GM19193 (cell line): Measurements from ENCODE around the gene PI3.

ENCODE experiments used
- POLR2A ChIP-seq: IDR thresholded peaks from 4 replicates; pipeline ENCODE4 v1.6.1; 2011; ENCODE audit not compliant: insufficient read depth, insufficient read length; ENCODE audit errors: extremely low read depth

PI3 gene

DNA sequence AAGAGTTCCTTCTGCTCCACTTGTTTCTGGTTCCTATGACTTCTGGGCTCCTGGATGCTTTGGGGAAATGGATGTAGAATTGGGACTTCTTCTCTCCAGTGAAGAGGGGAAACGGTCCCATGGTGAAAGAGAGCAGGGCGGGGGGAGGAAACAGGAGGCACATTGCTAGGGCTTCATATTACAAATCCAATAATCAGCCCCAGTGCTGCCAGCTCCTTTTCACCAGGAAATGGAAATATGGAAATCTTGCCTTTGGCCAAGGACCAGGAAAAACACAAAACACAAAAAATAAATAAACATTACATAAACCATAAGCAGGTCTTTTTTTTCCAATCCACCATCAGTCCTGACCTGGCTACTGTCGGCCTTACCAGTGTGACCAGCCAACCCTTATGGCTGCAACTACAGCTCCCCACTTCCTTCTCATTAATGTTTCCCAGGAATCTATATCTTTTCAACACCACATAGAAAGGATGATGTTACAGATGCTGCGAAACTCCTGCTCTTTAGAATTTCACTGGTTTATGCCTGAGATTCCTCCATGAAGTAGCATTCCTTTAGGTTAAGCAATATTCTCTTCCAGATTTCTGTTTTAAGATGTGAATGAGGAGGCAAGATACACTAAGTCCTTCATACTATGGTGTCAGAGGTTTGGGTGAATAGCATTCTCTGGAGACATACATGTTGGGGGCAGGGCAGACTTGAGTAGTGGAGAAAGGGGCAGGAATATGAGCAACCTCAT is 2.0 kb downstream of the PI3 start:
- TF ChIP-seq POLR2A, result no peak

DNA sequence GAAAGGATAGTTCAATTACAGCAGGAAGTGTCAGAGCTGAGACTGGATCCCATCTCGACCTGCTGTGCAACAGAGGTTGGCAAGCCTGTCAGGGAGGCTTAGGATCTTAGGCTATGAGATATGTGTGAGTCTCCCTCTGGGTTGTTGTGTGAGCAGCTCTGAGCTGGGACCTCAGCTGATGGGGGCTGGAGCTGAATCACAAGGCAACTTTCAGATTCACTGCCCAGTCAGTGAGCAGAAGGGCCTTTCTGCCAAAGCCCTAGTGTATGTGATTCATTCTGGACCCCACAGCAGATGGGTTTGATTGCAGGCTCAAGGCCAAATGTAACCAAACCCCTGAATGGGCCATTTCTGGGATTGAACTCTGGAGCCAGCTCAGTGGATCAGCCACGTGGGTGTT is 4.5 kb downstream of the PI3 start:
- TF ChIP-seq POLR2A, result no peak

DNA sequence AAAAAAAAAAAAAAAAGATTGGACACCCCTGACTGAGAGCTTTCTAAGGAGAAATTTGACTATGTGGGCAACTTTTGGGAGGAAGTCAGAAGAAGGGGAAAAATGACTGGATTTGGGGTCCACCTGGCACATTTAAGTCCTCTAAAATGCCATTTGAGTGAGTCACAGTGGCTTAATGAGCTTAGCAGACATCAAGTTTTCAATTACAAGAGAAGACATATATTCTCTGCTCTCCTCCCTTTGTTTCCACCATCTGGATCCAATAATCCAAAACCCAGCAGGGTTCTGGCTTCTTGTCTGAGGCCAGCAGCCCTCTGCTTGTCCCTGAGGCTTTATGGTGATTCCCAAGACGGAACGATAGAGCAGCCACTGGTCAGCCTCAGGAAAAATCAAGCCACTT is 6.9 kb downstream of the PI3 start:
- TF ChIP-seq POLR2A, result no peak

DNA sequence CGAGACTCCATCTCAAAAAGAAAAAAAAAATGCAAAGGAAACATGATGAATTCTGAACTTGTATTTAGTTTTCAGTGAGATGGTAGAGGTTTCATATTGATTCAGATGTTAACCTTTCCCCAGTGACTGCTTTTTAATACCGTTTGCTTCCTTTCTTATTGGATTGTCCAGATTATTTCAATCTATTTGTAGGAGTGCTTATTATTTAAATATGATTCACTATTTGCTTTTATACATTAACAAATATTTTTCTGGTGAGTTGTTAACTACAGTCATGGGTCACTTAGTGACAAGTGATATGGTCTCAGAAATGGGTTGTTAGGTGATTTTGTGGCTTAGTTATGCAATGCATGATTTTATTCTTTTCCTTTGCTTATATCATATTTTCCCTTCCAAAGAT is 8.4 kb downstream of the PI3 start:
- no peak for TF ChIP-seq POLR2A

DNA sequence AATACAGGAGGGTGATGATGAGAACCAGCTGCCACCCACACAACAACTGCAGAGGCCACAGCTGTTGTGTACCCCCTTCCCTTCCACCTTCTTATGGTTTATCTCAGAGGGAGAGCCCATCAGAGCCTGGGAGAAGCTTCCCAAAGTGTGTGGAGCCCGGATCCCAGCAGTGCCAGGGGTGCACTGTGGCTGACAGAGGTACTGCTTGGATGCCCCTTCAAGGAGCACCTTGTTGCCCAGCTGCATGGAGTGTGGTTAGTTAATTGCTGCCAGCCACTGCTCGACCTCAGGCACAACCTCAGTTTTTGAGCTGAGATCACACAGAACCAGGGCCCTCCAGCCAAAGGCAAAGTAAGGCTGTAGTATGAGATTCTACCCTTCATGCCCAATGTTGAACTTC is 13.0 kb downstream of the PI3 start:
- TF ChIP-seq POLR2A, result no peak

DNA sequence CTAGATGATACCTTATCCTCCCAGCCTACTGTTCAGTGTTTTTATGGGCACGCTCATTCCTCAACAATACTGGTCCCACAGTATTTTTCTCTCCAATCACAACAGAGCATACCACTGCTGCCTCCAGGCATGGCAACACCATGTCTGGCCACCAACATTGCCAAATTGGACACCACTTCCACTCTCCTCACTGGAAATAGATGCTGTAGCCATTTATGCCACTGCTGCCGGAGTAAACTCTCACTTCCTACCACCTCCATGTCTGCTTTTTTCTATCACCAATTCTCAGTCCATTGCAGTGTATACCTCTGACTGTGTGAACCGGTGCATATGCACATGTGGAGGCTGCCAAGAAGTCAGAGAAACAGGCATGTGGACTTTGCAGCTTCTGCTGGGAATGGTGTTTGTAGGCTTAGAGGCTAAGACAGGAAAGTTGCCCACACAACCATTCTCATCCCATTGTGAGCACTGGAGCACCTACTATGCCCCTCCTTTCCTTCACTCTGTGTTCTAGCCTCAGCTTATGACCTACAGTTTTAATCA is 14.4 kb downstream of the PI3 start:
- no peak for TF ChIP-seq POLR2A

DNA sequence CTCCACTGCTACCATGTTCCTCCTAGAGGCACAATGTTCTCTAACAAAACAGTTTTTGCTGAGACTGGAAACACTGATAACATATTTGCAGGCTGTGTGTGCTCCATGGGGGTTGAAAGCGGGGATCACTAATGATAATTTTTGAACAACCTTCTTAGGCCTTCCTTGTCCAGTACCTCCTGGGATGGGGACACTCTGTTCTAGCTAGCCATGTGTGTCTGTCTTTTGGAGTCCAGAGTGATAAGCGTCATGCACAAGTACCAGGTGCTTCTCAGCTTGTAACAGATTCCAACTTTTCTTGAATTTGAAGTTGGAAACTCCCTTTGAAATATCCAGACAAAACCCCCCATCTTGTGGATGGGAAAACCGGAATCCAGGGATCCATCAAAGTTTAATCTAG is 15.2 kb downstream of the PI3 start:
- TF ChIP-seq POLR2A, result no peak

DNA sequence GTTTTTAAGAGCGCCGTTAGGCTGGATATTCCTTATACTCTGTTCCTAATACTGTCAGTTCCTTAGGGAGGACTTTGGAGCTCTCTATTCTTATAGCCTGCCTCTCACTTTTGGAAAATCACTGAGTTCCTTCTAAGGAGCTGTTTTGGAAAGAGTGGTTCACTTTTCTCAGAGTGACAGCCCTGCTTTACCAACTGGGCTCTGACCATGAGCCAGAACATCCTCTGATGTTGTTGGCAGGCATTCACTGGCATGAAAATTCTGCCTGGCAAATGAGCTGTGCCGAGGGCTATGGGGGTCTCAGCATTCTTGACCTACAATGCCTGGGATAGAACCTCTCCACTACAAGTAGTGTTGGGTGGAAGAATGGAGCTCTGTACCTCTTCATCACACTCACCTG is 17.2 kb downstream of the PI3 start:
- no peak for TF ChIP-seq POLR2A

DNA sequence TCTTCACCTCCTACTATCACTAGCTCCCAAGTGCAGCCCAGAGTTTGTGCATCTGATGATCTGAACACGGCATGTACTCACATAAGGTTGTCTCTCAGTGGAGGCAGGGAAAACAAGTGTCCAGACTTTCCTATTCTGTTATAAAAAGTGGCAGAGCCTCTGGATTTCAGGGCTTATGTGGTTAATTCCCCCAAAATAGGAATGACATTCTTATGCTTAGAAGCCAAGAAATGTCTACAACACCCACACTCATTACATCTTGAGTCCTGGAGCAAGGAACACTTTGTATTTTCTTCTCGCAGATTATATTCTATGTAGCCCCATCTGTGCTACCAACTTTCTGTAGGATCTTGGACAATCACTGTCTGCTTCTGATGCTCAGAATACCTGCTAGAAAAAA is 18.6 kb downstream of the PI3 start:
- TF ChIP-seq POLR2A, result no peak

DNA sequence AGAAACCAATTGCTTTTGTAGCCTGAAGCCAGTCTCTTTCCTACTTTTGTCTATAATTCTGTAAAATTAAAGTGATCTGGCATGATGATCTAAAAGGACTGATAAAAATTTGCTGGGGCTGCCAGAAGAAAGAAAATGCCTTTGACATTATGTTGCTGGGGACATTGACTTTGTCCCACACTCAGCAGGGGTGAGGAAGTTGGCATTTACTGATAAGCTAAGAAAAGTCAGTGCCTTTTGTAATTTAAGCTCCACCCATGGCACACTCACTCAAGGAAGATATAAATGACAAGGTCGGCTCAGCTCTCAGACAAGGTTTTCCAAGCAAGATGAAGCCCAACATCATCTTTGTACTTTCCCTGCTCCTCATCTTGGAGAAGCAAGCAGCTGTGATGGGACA is 32.0 kb downstream of the PI3 start, which contains the start of gene SEMG1:
Gene SEMG1 (plus strand): TSS at position 309 of the 400 bp plus-strand sequence. CDS start 21 bp downstream, at position 330.
- TF ChIP-seq POLR2A, result no peak

DNA sequence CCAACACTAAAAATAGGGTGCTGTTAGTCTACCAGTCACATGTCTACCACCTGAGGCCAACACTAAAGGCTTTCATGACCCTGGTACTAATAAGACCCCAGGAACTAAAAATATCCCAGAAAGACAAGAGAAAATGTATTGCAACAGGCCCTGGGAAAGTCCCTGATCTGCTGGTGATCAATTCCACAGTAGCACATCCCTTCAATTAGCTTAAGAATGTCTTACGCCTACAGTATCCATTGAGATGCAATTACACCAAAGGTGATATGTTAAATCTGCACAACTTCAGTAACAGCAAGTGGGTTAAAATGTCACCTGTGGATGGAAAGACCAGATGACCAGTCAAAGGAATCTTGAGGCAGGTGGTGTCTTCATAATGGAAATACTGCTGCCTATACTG is 35.2 kb downstream of the PI3 start:
- no peak for TF ChIP-seq POLR2A

DNA sequence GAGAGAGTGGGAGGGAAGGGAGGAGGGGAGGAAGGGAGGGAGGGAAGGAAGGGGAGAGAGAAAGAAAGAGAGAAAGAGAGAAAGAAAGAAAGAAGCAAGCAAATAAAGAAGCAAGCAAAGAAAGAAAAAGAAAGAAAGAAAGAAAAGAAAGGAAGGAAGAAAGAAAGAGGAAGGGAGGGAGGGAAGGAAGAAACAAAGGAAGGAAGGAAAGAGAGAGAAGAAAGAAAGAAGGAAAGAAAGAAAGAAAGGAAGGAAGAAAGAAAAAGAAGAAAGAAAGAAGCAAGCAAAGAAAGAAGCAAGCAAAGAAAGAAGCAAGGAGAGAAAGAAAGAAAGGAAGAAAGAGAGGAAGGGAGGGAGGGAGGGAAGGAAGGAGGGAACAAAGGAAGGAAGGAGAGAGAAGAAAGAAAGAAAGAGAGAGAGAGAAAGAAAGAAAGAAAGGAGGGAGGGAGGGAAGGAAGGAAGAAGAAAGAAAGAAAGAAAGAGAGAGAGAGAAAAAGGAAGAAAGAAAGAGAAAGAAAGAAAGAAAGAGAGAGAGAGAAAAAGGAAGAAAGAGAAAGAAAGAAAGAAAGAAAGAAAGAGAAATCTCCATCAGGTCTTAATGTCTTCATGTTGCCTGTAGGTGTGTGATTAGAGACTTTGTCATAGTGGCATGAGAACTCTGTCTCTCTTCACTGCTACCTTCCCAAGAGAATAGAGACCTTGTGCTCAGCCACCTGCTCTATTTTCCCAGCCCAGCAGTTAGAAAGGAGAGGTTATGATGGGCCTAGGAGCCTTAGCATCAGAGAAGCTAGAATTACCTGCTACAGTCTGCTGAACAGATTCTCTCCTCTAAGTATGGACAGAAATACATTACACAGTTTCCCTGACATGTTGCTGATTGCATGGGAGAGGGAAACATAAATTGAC is 37.1 kb downstream of the PI3 start:
- TF ChIP-seq POLR2A, result no peak

DNA sequence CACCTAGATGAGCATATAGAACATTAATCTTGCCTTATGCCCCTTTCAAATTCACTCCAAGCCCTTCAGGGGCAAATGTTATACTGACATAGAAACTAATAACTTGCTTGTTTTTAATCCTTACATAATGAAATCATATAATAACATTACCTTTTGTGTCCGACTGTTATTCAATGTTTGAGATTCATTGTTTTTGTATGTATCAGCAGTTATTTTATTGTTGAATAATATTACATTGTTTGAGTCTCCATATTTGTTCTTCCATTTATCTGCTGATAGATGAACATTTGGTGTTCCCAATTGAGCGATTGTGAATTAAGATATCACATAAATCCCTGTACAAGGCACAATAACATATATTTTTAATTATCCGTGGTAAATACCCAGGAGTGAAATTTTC is 38.1 kb downstream of the PI3 start:
- no peak for TF ChIP-seq POLR2A

DNA sequence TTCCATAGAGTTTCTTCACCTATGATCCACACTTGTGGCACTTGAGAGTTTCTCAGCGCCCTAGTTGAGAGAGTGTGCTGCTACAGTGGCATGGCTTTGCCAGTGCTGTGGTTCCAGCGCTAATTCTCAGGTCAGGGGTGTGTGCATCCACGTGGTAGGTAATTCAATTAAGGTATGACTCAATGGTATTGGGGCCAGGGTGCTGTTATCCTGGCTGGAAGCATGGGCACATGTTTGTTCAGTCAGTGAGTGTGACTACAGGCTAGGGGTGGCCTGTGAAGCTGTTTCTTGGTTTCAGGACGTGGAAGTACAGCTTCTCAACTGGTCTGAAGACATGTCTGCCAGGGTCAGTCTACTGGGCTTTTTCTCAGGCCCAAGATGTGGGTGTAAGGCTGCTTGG is 43.4 kb downstream of the PI3 start:
- TF ChIP-seq POLR2A, result no peak

DNA sequence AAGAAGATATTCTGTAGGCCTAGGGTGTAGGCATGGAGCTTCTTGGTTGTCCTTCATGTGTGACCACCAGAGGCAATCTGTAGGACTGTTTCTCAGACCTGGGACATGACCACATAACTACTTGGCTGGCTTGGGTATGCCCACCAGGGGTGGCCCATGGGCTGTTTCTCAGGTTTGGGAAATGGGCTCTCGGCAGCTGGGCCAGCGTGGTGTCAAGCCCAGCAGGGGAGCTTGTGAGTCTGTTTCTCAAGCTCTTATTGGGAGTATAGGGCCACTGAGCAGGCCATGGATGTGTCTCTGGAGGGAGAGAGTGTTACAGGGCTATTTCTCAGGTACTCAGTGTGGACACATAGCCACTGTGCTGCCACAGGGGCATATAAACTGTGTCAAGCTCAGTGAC is 43.9 kb downstream of the PI3 start:
- TF ChIP-seq POLR2A, result no peak

DNA sequence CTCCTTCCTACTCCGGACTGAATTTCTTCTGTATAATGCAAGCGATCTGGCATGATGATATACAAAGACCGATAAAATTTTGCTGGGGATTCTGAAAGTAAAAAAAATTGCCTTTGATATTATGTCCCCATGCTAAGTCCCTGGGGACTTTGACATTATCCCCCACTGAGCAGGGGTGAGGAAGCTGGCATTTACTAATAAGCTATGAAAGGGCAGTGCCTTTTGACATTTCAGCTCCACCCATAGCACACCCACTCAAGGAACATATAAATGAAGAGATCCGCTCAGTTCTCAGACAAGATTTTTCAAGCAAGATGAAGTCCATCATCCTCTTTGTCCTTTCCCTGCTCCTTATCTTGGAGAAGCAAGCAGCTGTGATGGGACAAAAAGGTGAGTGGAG is 46.4 kb downstream of the PI3 start, which contains the start of gene SEMG2:
Gene SEMG2 (plus strand): TSS at position 298 of the 400 bp plus-strand sequence. CDS start 17 bp downstream, at position 315.
- no peak for TF ChIP-seq POLR2A

DNA sequence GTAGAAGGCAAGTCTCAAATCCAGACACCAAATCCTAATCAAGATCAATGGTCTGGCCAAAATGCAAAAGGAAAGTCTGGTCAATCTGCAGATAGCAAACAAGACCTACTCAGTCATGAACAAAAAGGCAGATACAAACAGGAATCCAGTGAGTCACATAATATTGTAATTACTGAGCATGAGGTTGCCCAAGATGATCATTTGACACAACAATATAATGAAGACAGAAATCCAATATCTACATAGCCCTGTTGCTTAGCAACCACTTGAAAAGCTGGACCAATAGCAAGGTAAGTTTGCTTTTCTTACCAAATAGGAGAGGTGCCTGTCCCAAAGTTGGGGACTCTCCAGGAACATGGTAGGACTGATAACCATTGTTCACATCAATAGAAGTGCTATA is 48.4 kb downstream of the PI3 start:
- TF ChIP-seq POLR2A, result no peak
